Measurements from ENCODE around the gene CNGB1.
"Not testable (repeated sequence)": the region's sequence is repeated elsewhere in the genome, so short reads cannot be mapped to it uniquely, and the experiment has no call there.

The CNGB1 gene

DNA sequence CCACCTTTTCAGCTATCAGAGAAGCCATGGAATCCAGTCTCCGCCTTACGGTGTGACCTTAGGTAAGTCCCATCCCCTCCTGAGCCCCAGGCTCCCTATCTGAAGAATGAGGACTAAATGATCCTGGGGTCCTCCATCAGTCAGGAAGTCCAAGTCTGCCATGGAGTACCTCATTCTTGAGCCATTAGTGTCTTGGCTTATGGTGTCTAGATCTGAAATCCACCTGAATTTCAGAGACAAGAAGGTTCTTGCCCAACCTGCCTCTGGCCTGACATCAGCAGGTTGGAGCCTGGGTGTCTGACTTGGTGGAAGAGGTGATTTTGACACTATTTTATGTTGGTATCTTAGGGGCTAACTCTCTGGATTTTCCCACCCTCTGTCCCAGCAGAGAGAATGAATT is 47.1 kb downstream of the CNGB1 start:
- DNase-seq: no peak

DNA sequence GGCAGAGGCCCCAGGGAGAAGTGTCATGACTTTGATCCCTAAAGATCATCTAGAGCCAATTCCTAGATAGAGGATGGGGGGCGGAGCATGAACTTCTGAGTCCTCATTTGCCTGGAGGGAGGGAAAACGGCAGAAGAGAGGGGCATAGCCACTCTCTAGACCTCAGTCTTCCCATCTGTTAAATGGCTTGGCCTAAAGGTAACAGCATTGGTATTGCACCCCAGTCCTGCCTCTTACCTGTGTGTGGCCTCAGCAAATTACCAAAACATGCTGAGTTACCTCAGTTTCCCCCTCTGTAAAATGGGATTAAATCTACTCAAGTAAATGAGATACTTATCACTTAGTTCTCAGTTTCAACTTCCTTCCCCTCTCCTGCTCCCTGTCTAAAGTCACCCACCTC is 47.5 kb downstream of the CNGB1 start:
- DNase-seq: no peak

DNA sequence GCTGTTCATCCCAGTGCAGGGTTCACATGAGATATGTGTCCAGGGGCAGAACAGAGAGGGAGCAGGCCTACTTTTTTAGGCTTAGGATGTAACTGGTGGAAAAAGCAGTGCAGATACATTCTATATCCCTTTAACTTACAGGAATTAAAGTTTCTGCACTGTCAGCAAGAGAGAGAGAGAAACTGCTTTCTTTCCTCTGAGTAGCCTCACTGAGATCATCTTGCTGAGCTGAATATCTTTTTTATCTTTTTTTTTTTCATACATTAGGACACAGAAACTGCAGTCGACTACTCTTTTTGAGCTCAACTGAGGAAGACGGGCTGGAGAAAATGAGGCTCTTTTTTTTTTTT is 50.1 kb downstream of the CNGB1 start:
- no peak for DNase-seq

DNA sequence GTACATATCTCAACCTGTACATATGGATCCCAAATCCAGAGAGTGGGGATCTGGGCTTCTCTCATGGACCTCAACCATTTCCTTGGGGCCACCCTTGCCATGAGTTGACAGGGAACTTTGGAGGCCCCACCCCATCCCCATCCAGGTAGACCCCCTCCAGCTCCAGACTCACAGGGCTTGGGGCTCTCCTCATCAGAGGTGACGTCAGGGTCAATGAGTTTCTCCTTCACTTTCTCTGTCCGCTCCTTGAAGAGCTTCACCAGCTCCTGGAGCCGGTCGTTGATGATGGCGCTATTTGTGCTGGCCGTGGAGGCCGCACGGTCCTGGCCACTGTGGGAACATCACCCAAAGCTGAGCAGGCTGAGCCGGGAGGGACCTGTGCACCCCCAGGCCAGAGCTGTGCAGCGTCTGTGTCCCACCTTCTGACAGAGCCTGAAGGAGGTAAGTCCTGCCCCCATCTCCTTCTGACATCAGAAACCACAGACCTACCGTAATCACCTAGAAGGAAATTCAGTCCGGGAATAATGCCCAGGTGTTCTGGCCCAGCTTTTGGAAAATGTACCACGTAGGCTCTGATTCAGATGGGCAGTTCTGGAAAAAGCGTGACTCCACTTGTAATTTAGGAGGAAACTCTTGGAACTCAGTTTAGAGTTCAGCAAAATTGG is 50.6 kb downstream of the CNGB1 start:
- DNase-seq: no peak

DNA sequence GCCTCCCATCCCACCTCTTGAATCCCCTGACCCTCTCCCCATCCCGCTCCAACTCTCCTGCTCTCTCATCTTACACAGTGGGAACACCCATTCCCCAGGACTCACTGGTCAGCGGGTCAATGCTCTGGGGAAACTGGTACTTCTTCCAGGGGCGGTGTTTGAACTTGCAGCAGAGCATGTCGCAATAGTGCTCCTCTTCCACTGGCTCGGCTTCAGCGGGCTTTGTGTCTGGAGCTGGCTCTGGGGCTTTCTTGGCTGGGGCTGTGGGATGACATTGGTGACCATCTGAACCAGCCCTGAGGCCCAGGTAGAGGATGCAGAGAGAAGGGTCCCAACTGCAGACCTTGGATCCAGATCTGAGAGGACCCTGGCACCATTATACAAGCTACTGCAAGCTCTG is 51.9 kb downstream of the CNGB1 start:
- no peak for DNase-seq

DNA sequence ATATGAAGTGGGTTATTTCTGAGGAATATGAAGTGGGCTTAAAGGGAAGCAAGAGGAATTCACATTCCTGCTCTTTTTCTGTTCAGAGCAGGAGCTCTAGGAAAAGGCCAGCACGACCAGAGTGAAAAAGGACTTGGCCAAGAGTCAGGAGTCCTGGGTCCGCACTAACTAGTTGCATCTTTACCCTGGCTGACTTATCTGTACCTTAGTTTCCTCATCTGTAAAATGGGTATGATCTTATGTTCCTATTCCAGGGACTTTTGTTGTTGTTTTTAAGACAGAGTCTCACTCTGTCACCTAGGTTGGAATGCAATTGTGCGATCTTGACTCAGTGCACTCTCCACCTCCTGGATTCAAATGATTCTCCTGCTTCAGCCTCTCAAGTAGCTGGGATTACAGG is 52.5 kb downstream of the CNGB1 start:
- no peak for DNase-seq

DNA sequence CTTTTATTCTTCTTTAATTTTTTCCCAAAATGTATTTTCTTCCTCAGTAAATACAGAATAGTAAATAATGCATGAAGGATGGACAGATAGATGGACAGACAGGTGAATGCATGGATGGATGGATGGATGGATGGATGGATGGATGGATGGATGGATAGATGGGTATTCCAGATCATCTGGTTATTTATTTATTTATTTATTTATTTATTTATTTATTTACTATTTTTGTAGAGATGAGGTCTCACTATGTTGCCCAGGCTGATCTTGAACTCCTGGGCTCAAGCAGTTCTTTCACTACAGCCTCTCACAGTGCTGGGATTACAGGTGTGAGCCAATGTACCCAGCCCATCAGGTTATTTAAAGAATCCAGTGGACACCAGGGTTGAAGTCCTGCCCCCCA is 53.0 kb downstream of the CNGB1 start:
- not testable (repeated sequence) for DNase-seq

DNA sequence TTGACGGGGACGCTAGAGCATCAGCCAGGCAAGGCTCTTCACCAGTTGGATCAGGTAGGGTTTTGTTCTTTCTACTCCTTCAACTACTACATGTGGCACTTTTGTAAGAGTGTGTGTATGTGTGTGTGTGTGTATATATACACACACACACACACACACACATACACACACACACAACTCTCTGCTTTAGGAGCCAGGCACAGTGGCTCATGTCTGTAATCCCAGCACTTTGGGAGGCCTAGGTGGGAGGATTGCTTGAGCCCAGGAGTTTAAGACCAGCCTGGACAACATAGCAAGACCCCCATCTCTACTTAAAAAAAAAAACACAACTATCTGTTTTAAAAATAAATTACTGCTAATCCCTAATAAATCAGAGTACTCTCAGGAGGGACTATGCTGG is 53.4 kb downstream of the CNGB1 start:
- DNase-seq: not testable (repeated sequence)

DNA sequence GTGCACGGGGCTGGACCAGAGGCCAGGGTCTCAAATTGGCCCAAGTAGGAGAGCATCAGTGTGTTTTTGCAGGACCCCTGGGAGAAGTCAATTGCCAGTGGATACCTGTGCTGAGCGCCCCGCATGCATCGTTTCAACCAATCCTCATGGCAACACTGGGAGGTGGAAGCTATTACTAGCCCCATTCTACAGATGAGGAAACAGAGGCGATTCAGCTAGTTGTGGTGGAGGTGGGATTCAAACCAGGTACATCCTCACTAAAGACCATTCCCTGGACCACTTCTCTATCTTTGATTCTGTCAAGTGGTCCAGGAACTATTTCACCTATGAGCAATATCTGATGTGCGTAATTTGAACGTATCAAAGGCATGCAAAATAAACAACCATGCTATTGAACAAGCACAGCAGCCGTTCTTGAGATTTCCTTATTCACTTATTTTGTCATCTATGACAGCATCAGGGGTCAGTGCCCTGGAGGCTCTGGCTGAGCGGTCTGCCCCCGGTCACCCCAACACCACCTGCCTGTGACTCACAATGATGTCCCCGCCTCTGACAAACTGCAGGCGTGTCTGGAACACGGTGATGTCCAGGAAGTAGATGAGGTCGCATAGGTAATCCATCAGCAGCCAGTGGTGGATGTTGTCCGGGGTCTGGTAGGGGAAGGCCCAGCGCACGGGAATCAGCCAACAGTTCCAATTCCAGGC is 54.0 kb downstream of the CNGB1 start:
- DNase-seq: no peak

DNA sequence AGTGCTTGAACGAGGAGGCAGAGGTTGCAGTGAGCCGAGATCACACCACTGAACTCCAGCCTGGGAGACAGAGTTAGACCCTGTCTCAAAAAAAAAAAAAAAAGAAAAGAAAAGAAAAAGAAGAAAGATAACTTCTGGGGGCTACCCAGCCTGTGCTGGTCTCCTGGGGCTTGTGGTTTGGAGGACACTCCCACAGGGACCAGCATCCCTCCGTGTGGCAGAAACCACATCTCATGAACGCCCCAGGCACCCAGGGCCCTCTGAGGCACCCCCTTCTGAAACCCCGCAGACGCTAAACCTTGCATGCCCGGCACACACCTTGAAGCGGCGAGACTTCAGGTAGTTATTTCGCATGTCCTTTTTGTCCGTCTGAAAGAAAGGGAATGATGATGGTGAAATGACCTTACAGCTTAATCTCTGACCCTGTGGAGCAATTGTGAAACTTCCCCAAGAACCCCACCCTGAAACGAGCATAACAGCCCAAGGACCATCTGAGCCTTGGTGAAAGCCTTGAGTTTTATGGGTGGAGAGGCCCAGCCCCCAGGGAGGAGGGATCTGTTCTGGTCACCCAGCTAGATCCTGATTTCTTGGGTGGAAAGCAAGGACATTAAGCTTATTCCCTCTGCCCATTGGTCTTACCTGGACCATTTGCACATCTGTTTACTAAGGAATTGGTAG is 55.0 kb downstream of the CNGB1 start:
- DNase-seq: no peak

DNA sequence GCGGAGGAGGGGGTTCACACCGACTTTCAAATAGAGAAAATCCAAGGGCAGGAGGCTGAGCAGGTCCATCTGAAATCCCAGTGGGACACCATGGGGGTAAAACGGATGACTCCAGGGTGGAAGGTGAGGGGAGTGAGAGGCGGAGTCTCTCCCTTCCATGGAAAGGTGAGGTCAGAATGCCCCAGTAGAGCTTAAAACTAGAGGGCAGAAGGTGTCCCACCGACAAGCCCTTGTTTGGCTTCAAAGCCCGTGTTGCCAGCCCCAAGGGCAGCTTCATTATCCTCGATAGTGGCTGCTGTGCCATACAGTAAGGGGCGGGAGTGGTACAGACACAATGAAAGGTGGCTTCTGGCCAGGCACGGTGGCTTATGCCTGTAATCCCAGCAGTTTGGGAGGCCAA is 55.7 kb downstream of the CNGB1 start:
- no peak for DNase-seq

DNA sequence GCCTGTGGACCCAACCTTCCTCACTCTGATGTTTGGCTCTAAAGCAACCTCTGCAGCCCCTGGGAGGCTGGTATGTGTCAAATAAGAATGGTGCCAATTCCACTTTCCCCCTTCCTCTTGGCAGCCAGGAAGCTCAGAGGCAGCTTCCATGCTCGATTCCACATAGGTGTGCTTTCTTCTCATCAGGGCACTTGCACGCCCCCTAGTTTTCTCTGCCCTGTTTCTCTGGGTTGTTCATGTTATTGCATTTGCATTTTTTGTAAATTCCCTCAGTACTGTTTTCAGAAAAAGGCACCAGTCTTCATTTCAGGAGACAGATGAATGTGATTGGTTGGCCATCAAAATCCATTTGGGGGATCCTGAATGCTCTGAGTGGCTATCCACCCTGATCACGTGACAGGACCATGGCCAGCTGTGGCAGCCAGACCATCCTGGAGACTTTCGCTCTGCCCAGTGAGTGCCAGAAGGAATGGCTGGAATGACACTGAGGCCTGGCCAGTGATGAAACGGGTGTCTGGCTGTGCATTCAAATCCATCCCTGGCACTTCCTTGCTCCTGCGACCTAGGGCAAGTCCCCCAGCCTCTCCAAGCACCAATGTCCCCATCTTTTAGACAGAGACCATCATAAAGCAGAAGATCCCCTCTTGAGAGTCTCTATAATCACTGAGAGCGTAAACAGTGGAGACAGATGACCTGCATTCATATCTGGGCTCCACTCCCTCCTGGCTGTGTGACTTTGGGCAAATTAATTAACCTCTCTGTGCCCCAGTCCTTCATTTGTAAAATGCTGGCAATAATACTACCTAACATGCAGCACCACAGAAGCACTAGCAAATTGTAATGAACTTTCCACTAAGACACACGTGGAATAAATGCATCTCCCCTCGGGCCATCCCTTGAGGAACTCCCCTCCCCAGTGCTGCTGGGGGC is 56.4 kb downstream of the CNGB1 start:
- DNase-seq: no peak

DNA sequence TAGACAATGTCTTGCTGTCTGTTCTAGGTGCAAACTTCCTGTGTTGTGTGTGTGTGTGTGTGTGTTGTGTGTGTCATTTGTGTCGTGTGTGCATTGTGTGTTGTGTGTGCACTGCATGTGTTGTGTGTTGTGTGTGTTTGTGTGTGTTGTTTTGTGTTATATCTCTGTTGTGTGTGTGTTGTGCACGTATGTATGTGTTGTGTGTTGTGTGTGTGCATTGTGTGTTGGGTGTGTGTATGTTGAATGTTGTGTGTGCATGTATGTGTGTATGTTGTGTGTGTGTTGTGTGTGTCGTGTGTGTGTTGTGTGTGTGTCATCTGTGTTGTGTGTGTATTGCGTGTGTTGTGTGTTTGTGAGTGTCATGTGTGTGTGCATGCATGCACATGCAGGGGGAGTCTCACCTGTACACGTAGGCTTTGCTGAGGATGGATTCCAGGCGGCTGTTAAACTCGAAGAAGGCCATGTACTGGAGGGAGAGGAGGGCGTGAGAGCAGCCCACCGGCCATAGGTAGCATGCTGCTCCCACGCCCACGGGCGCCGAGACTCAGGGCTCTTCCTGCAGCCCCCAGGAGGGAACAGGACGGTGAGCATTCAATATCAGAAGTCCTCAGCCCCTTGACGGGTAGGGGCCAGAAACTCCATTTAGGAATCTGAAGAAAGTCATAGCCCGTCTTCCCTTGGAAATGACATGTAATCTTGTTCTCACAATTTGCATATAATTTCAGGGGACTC is 58.2 kb downstream of the CNGB1 start:
- DNase-seq: no peak

DNA sequence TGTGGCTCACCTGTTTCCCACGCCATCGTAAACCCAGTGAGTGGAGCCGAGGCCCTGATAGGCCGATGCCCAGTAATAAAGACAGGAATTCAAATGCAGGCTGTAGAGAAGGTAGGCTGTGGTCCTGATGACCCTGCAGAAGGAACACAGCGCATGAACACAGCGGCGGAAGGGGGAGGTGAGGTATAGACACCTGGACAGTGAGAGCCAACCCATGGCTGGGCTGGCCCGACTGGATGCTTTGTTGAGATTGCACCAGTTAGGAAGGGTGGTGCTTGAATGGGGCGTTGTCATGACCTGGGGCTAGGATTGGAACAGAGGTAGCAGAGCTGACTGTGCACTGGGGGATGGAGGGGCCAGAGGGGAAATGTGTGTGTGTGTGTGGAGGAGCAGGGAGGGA is 59.2 kb downstream of the CNGB1 start:
- DNase-seq: no peak

DNA sequence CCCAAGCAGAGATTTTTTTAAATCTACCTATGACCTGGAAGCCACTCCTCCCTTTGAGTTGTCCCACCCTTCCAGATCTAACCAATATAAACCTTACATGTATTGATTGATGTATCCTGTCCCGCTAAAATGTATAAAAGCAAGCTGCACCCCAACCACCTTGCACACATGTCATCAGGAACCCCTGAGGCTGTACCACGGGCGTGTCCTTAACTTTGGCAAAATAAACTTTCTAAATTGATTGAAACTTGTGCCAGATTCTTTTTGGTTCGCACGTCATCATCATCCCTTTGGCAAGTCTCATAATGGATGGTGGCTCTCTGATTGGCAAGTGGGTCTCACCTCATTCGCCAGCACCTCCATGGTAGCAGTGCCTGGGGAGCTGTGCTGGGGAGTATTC is 60.2 kb downstream of the CNGB1 start:
- no peak for DNase-seq

DNA sequence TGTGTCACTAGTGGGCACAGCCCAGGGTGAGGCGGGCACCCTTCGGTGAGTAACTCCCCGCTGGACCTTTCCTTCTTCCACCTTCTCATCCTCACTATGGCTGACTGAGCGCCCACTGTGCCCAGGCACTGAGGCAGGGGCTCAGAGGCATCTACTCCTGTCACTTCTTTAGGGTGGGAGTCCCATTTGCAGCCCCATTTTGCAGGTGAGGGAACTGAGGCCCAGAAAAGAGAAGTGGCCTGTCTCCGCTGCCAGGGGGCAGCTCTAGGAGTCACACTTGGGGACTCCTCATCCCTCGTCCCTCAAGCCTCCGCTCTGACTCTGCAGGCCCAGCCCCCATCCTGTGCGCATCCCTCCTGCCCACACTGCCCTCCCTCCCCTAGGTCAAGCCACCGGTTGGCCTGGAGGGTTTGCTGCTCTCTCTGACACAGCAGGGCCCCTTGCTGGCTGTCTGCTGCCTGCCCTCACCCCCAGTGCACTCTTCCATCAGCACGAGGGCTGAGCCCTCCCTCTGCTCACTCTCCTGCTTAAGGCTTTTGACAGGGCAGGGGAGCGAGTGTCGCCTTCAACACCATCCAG is 62.4 kb downstream of the CNGB1 start:
- no peak for DNase-seq

DNA sequence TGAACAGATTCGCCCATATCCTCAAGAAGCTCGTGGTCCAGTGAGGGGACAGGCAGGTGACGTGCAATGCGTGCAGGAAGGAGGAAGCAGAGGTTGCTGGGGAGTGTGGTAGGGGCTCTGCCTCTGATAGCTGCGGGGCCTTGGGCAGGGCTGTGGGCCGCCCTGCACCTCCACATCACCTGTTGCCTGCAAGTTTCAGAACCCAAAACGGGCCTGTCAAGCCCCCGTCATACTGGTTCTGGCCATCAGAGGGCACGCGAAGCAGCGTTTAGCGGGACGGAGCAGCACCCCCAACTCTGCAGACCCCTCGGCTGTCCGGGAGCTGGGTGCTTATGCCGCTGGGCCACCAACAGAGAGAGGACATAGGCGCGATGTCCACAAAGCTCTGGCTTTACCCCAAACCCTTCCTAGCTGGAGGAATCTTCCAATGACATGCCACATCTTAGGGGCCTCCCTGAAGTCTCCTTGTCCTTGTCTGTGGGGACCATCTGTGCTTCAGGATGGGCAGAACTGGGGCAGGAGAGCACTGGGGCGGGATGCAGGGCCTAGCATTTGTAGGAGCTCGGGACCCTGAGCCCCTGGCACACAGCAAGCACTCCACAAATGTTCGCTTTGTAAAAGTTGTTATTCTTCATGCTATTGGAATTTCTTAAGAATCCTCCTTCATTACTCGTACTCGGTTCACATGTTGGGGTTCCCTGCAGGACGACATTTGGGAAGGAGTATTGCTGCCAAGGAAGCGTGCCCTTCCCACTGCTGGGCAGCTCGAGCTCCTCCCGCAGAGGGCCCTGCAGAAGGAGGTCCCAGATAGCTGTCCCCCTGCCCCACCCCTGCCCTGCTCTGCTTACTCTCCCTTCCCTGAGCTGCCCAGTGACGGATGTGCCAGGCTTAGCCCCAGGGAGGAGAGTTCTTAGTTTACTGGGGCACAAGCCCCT is 64.3 kb downstream of the CNGB1 start:
- DNase-seq: no peak

DNA sequence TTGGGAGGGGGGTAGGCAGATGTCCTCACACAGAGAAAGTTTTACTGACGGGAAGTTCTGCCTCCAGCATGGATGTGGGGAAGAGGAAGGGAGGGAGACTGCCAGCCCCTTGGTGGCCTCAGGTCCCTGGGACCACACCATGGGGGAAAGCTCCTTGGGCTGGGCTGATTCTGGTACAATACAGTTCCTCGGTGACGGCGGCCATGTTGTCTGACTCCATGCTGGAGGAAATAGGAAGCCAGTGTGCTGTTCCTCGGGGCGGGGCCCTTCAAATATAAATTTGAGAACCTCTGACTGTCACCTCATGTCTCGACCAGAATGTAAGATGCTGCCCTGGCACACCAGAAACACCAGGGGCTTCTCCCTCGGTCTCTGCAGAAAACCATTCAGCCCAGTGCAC is 66.8 kb downstream of the CNGB1 start:
- no peak for DNase-seq

DNA sequence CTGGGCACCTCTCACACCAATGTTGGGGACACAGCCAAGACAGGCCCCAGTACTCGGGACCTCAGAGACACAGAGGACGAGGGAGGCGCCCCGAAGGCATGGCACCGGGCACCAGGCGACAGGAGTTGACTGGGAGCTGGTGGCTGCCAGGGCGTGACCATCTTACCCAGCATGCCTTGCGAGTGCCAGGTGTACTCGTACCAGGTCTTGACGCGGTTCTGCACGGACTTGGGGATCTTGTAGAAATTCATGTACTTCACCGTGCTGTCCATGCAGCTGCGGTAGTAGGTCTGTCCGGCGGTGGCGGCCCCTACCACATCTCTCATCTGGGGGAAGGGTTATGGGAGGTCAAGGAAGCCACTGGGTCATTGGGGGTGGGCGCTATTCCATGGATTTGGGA is 67.3 kb downstream of the CNGB1 start:
- no peak for DNase-seq

DNA sequence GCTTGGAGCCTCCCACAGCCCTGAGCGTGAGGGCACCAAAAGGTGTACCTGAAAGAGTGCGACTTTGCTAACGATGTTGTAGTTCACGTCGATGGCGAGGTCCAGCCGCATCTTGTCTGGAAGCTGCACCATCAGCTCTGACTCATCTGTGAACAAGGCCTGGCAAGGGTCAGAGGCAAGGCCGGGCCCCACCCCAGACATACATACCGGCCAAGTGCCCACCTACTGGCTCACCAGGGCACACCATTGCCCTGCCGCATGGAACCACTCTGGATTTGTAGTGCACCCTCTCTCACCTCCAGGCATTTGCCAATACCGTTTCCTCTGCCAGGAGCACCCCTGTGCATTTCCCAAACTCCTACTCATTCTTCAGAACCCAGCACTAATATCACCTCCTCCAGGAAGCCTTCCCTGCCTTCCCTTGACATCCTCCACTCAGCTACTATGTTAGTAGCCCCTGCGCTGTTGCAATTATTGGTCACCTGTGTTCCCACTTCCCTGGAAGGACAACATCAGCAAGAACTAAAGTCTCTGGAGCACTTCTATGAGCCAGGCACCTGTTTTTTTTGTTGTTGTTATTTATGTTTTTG is 69.4 kb downstream of the CNGB1 start:
- DNase-seq: no peak

Data from DMS153 (cell line).